Mucosa of stomach (tissue), 1 donor: Measurements from ENCODE around the gene ZNF786.

Experiments used
- H3K27me3 ChIP-seq: one replicate; pipeline ENCODE4 v1.7.0; 2013; ENCODE audit warnings: mild to moderate bottlenecking, low read length; ENCODE audit not compliant: control insufficient read depth, insufficient read depth
- H3K36me3 ChIP-seq: one replicate; pipeline ENCODE4 v1.7.0; 2013; ENCODE audit warnings: low read length; ENCODE audit not compliant: control insufficient read depth, insufficient read depth
- H3K4me1 ChIP-seq: one replicate; pipeline ENCODE4 v1.7.0; 2013; ENCODE audit warnings: mild to moderate bottlenecking, low read length; ENCODE audit not compliant: control insufficient read depth, insufficient read depth
- H3K4me3 ChIP-seq: one replicate; pipeline ENCODE4 v1.7.0; 2013; ENCODE audit warnings: low read length
- H3K9ac ChIP-seq: one replicate; pipeline ENCODE4 v1.7.0; 2013; ENCODE audit warnings: mild to moderate bottlenecking, low read length, moderate library complexity
- H3K9me3 ChIP-seq: one replicate; pipeline ENCODE4 v1.7.0; 2013; ENCODE audit warnings: mild to moderate bottlenecking, low read length, moderate library complexity; ENCODE audit not compliant: control insufficient read depth
- donor health status: Pancreatic carcinoma.

Gene ZNF786

GRCh38 chr7:149021725-149022062 is 68.8 kb downstream of the ZNF786 start:
- H3K36me3 ChIP-seq, result peaks cover 6% of the 10 kb centered on the region
- H3K9ac ChIP-seq, result no peak overlapping the region
- H3K4me1 ChIP-seq, result peaks cover 9% of the 10 kb centered on the region
- H3K4me3 ChIP-seq, result no peak overlapping the region
- H3K9me3 ChIP-seq, result no peaks in the 10 kb centered on the region
- H3K27me3 ChIP-seq, result no peaks in the 10 kb centered on the region

GRCh38 chr7:149020483-149020882 is 70.0 kb downstream of the ZNF786 start:
- Histone ChIP-seq H3K9me3 (no peaks in the 10 kb centered on the region), H3K9ac (no peak overlapping the region), H3K4me1 (no peaks in the 10 kb centered on the region), H3K36me3 (peaks cover 6% of the 10 kb centered on the region), H3K4me3 (no peak overlapping the region), H3K27me3 (no peaks in the 10 kb centered on the region)
